ENCODE measurements around the gene MRPL22.

DNA sequence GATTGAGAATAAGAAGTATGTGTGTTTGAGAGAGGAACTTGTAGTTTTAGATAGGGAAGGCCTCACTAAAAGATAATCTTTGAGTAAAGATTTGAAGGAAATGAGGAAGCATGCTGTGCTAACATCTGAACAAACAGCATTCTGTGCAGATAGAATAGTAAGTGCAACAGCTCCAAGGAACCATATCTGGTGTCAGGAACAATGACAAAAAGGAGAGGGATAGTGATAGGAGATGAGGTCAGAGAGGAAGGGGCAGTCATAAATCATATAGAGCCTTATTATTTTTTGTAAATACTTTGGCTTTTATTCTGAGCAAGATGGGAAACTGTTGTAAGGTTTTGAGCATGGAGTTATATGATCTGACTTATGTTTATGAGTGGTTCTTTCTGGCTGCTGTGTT, 3.8 kb downstream of the MRPL22 start:
- no peak for TF ChIP-seq POLR2AphosphoS5 (IDR thresholded peaks at IDR 0.05; ENCODE audit: borderline replicate concordance, low read depth, low read length)
- TF ChIP-seq EZH2 (IDR thresholded peaks at IDR 0.05): no peak
